CMK (cell line): ENCODE measurements around the gene CEP95.
"Not testable (repeated sequence)": the region's sequence is repeated elsewhere in the genome, so short reads cannot be mapped to it uniquely, and the experiment has no call there.

ENCODE experiments used
- DNase-seq: peaks from one replicate; pipeline ENCODE4 v3.0.0-alpha.2; 2010; ENCODE audit warnings: low read depth

CEP95 gene, protein sequence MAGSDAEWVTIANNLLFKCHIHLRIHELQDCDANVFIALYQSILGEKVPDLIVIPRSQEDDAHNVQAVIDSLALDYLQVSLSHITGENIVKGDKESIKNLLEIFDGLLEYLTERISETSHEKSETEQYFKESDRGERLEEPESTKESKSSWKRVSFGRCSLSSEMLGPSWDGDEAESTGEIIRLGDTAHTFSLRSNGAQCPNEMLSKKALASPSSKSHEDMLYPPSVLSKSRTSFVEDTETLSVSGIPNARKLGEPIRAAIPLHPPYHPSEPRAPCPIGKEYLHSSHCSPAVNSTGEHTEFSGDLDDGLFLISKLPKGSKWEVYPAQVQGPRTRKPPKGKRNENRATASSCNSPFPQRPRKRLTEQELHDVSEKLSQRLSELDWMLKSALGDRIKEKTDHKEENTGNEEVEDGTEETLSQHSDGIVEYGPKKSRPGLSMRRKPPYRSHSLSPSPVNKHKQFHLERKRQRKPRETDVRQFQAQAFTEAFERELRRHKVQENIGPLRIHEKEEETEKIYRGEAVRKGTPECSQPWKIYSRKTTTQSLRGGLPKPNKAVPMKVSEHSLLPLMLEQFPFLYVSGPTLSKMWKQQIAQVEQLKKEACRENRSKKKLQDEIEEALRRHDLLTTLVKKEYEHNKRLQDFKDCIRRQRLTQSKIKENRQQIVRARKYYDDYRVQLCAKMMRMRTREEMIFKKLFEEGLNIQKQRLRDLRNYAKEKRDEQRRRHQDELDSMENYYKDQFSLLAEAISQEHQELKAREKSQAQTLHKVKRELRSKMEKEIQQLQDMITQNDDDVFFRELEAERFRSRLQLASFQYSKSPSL

GRCh38 chr17:64506576-64507412 is at the start of gene CEP95:
Gene CEP95 (plus strand): TSS chr17:64506977. CDS start chr17:64507098, 121 bp downstream.
- DNase-seq: peak; percentile 95

GRCh38 chr17:64457156-64457555 is 49.6 kb upstream of the CEP95 start:
- no peak for DNase-seq

GRCh38 chr17:64458756-64459155 is 48.0 kb upstream of the CEP95 start:
- no peak for DNase-seq

DNA sequence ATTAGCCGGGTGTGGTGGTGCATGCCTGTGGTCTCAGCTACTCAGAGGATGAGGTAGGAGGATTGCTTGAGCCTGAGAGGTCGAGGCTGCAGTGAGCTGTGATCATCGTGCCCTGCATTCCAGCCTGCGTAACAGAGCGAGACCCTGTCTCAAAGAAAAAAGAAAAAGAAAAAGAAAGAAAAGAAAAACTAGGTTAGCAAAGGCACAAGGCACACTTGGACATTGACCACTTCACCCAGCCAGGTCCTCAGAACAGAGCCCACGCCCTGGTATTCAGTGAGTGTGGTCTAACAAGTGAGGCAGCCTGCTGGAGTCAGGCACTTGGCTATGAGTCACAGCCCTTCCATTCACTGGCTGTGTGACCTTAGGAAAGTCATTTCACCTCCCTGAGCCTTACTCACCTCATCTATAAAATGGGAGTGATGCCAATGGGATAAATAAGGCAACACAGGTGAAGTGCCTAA is 47.5 kb upstream of the CEP95 start:
- no peak for DNase-seq

GRCh38 chr17:64459818-64460217 is 47.0 kb upstream of the CEP95 start:
- not testable (repeated sequence) for DNase-seq

DNA sequence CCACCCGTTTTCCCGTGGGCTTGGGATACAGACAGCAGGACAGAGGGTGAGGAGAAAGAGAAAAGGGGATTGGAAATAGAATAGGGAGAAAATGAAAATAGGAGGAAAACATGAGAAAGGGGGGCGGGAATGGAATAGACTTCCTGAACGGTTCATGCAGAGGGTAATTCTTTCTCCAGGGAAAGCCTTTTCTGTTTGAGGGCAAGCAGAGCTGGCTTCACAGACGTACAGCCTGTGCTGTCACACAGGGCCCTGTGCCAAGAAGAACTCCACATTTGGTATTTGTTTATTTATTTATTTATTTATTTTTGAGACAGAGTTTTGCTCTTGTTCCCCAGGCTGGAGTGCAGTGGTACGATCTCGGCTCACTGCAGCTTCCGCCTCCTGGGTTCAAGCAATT is 45.8 kb upstream of the CEP95 start:
- no peak for DNase-seq

DNA sequence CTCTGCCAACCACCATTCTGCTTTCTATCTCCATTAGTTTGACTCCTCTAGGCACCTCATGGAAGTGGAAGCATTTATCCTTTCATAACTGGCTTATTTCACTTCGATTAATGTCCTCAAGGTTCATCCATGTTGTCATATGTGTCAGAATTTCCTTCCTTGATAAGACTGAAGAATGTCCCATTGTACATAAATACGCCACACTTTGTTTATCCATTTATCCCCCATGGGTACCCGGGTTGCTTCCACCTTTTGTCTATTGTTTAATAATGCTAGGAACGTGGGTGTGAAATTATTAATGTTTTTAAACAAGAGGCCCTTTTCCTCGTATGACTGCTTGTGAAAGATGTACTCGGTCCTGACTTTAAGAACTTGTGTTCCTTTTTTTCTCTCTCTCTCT is 45.0 kb upstream of the CEP95 start:
- no peak for DNase-seq

DNA sequence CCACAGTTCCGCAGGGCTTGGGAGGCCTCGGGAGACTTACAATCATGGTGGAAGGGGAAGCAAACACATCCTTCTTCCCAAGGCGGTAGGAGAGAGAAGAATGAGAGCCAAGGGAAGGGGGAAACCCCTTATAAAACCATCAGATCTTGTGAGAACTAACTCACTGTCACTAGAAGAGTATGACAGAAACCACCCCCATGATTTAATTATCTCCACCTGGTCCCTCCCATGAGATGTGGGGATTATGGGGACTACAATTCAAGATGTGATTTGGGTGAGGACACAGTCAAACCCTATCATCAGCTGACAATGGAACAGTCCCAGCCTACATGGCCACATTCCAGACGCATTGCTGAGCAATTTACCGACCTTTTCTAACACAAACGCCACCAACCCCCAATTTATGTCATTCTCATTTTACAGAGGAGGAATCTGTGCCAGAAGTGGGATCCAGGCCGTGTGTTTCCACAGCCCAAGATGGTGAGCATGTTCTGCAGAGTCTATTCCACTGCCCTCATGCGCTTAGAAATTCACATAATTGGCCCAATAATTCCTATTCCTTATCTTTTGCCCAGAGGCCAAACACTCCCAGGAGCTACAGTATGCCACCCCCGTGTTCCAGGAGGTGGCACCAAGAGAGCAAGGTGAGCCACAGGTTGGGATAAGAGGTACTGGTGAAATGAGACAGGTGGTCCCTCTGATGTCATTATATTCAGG is 40.6 kb upstream of the CEP95 start:
- DNase-seq: no peak

DNA sequence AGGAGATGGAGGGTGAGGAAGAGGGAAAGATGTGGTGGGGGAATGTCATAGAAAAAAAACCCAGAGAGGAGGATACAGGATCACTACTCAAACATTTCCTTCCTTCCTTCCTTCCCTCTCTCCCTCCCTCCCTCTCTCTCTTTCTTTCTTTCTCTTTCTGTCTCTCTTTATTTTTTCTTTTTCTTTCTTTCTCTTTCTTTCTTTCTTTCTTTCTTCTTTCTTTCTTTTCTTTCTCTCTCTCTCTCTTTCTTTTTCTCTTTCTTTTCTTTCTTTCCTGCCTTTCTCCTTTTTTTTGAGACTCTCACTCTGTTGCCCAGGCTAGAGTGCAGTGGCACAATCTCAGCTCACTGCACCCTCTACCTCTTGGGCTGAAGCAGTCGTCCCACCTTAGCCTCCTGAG is 39.9 kb upstream of the CEP95 start:
- not testable (repeated sequence) for DNase-seq

DNA sequence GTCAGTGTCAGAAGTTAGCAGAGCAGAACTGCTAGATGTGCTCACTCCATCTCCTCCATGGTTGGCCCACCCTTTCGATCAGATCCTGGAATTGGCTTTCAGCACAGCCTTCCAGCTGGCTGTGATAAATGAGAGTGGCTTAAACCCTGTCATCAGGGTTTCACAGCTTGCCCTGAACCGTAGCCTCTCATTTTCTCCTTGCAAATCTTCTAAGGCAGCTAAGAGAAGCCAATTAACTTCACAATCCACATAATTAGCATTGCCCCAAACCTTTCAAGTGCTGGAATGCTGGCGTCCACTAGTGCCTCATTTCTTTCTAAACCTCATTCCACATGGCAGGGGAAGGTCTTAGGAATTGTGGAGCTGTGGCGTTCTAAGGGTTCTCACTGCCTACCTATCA is 36.2 kb upstream of the CEP95 start:
- DNase-seq: no peak

DNA sequence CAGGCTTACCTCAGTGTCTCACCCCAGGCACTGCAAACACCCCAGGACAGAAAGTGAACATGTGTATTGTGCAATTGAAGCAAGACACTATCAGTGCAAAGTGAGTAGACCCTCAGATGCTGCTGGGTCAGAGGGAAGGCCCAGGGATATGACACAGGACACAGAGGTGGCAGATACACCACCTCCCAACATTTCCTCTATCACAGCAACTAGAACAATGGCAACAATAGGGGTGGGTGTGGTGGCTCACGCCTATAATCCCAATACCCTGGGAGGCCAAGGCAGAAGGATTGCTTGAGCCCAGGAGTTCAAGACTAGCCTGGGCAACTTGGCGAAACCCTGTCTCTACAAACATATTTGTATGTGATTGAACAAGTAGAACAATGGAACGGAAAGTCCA is 35.3 kb upstream of the CEP95 start:
- DNase-seq: no peak

GRCh38 chr17:64472564-64472963 is 34.2 kb upstream of the CEP95 start:
- DNase-seq: no peak

DNA sequence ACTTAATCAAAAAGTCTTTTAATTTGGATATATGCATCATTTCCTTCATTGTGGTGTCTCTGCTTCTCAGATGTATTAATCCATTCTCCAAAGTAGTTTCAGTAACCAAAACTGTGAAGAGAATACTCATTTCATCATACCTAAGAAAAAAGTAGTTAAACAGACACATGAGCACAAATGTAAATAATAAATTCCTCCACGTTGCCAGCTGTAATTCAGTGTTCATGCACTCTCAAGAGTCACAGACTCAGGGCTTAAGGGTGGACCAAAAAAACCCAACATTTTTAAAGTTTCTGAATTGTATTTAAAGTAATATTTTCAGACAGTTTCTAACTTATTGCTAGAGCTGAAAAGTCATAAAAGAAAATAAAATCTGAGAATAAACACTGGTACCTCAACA is 28.9 kb upstream of the CEP95 start:
- no peak for DNase-seq

GRCh38 chr17:64480951-64481350 is 25.8 kb upstream of the CEP95 start:
- no peak for DNase-seq

- no peak for DNase-seq
These were observed 22.4 kb upstream of the CEP95 start for GRCh38 chr17:64484380-64484779.

- DNase-seq: no peak
These were observed 18.5 kb upstream of the CEP95 start for GRCh38 chr17:64488301-64488700.

DNA sequence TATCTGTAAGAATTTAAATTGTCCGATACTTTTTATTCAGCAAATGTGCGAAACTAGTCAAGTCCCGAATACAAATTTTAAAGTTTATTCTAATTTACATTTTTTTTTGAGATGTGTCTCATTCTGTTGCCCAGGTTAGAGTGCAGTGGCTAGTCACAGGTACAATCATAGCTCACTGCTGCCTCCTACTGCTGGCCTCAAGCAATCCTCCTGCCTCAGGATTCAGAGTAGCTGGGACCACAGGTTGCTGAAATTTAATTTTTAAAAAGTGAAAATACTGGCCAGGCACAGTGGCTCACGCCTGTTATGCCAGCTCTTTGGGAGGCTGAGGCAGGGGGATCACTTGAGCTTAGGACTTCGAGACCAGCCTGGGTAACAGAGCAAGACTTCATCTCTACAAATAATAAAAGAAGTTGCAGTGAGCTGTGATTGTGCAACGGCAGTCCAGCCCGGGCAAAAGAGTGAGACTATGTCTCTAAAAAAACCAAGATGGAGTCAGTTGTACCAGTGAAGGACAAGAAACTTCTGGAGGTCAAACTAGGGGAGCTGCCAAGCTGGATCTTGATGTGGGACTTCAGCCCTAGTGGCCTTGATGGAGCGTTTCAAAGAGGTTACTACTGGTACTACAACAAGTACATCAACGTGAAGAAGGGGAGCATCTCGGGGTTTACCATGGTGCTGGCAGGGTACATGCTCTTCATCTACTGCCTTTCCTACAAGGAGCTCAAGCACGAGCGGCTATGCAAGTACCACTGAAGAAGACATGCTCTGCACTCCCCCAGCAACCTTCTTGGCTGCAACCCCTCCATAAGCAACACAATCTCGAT is 15.5 kb upstream of the CEP95 start:
- no peak for DNase-seq

DNA sequence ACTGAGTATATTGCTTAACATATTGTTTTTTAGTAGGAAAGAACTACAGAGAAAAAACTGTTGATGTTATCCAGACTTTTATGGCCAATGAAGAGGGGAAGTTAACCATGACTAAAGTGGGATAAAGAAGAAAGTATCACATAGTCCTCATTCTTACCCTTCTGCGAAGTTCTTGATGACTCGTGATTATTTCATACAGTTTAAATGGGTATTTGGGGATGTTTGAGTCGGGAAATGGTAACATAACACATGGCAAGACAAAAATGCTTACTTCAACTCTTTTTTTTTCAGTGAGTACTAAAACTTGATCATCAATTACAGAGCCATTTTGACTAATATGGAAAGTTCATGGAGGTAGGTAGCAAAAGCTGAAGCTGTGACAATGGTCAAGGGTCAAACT is 14.8 kb upstream of the CEP95 start:
- no peak for DNase-seq

DNA sequence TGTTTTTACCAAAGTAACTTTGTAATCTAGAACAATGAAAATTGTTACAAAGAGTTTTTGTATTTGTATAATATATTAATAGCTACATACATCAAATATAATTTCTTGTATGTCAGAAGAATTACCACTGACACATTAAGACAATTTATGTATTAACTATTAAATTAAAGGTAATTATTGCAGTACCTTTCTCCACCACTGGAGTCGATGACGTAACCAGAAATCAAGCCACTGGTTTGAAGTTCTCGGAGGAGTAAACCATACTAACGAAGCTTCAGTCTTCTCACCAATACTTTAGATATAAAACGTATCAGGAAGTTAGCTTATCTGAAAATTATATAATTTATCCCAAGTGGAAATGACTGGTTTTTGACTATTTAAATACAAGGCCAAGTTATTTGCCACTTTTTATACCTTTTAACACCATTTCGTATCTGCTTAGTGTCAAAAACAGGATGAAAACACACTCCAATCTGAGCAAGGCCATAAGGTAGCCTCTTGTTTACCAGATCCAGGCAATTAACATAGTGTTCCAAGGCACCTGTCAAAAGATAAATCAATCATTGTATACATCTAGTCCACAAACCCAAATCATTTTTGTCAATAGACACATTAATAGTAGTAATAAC is 14.2 kb upstream of the CEP95 start:
- DNase-seq: no peak

- no peak for DNase-seq
These were observed 12.7 kb upstream of the CEP95 start for GRCh38 chr17:64494121-64494520.
